UCSD-AML1 (cell line): ENCODE measurements around the gene PPP3CA.
A peak's percentile ranks its signal among the peaks of the same experiment; 100 is the strongest.
"Not testable (repeated sequence)": the region's sequence is repeated elsewhere in the genome, so short reads cannot be mapped to it uniquely, and the experiment has no call there.

Source experiments
- DNase-seq: peaks from one replicate; lab custom pipeline; 2025; ENCODE audit not compliant: unreplicated experiment; lab: John Stamatoyannopoulos, UW

The PPP3CA gene

GRCh38 chr4:101148551-101148950 lies 198.8 kb downstream of the PPP3CA start:
- no peak for DNase-seq

- DNase-seq, result no peak
Observed at GRCh38 chr4:101147283-101147682, 200.0 kb downstream of the PPP3CA start.

DNA sequence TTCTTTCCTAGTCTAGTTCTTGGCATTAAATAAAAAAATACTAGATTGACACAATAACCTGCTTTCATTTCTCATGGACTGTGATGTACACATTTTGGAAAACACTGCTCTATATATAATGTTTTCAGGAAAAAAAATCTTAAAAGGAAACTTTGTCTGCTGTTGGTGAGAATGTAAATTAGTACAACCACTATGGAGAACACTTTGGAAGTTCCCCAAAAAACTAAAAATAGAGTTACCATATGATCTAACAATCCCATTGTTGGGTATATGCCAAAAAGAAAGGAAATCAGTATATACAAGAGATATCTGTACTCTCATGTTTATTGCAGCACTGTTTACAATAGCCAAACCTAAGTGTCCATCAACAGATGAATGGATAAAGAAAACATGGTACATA lies 202.3 kb downstream of the PPP3CA start:
- DNase-seq, result no peak

GRCh38 chr4:101142259-101142658 lies 205.1 kb downstream of the PPP3CA start:
- no peak for DNase-seq

GRCh38 chr4:101141855-101142254 lies 205.5 kb downstream of the PPP3CA start:
- DNase-seq, result no peak

GRCh38 chr4:101141230-101141629 lies 206.1 kb downstream of the PPP3CA start:
- DNase-seq, result peak; percentile 9

GRCh38 chr4:101140228-101140627 lies 207.1 kb downstream of the PPP3CA start:
- DNase-seq, result no peak

GRCh38 chr4:101136373-101137370 lies 210.7 kb downstream of the PPP3CA start:
- no peak for DNase-seq

DNA sequence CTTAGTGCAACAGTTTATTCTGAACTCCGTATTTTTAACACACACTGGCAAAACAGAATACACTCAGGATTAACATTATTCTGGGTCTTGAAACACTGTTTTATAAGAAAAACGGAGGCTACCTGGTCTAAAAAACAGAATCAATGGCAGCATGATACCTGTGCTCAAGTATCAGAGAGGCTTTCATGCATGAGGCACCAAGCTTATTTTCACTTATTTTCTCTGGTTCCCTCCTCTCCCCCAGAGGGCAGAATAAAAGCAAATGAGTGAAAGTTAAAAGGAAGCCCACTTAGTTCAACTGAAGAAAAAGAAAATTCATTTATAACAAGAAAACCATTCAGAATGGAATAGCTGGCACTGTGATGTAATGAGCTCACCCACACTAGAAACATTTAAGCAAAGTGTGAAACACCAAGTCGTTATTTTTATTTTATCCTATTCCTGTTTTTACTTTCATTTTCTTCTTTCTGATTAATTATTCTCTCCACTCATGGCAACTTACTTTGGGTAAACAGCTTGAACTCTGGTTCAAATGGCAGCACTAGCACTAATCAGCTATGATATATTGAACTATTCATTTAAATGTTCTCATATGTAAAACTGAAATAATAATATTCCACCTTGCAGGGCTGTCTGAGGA lies 211.8 kb downstream of the PPP3CA start:
- DNase-seq, result no peak

DNA sequence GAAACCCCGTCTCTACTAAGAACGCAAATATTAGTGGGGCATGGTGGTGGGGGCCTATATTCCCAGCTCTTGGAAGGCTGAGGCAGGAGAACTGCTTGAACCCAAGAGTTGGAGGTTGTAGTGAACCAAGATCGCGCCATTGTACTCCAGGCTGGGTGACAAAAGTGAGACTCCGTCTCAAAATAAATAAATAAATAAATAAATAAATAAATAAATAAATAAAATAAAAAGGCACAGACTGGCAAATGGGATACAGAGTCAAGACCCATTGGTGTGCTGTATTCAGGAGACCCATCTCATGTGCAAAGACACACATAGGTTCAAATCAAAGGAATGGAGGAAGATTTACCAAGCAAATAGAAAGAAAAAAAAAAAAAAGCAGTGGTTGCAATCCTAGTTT lies 216.3 kb downstream of the PPP3CA start:
- not testable (repeated sequence) for DNase-seq

GRCh38 chr4:101128898-101129297 lies 218.4 kb downstream of the PPP3CA start:
- not testable (repeated sequence) for DNase-seq

- no peak for DNase-seq
Observed at GRCh38 chr4:101128473-101128872, 218.9 kb downstream of the PPP3CA start.

DNA sequence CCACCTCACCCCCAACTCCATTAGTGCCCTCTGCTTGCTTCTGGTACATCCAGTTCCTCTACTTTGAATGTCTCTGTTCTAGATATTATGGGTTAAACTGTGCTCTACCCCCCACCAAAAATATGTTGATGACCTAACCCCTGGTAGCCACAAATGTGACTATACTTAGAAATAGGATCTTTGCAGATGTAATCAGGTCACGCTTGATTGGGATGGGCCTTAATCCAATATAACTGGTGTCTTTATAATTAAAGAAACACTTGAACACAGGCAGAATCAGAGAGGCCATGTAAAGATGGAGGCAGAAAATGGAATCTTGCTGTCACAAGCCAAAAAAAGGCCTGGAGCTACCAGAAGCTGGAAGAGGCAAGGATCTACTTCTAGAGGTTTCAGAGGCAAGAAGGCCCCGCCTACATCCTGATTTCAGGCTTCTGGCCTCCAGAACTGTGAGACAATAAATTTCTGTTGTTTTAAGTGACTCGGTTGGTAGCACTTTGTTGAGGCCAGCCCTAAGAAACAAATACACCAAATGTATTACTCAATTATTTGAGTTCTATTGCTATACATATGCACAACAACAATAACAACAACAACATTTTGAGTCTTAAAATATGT lies 220.0 kb downstream of the PPP3CA start:
- no peak for DNase-seq

- no peak for DNase-seq
Observed at GRCh38 chr4:101126059-101126458, 221.3 kb downstream of the PPP3CA start.

- DNase-seq, result no peak
Observed at GRCh38 chr4:101125045-101125942, 222.0 kb downstream of the PPP3CA start.

DNA sequence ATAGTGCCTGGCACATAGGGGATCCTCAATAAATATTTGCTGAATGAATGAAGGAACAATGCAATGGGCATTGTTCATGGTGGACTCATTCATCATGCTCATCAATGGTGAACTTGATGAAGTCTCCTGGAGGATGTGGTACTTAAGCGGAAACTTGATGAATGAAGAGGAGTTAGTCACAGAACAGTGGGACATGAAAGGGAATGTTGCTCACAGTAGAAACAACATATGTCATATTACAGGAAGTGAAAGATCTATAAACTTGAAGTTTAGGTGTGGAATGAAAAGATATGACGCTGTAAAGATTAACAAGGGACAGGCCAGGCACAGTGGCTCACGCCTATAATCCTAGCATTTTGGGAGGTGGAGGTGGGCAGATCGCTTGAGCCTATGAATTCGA lies 224.1 kb downstream of the PPP3CA start:
- no peak for DNase-seq

DNA sequence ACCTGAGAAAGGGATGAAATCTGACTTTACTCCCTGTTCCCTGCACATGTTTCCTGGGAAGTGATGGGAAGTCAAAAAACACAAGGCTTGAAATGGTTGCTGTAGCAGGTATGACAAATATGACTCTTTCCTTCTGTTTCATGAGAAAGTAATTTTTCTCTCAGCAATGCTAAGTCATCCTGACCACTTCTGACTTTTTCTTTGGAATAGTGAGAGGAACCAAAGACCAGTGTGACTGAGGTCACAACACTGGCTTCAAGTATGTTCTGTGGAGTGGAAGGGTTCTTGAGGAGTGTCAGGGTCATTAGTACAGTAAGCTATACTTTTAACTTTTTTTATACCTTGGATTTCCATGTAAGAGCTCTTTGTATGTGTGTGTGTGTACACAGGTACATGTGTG lies 225.3 kb downstream of the PPP3CA start:
- DNase-seq, result no peak

DNA sequence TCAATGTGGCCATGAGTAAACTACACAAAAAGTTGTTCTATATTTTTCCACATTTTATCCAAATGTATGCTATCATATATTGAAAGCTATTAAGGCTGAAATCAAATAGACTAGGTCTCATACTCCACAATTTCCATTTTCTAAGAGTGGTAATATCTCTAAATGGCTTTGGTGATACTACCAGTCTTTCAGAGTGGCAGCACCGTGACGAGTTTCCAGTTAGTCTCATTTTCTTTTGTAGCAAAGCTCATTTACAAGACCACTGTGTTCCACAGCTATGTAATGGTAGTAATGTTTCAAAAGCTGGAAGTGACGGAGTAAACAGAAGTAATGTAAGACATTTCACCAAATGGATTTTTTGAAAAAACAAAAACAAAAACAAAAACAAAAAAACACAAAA lies 228.2 kb downstream of the PPP3CA start:
- no peak for DNase-seq

- DNase-seq, result no peak
Observed at GRCh38 chr4:101118617-101119016, 228.7 kb downstream of the PPP3CA start.

DNA sequence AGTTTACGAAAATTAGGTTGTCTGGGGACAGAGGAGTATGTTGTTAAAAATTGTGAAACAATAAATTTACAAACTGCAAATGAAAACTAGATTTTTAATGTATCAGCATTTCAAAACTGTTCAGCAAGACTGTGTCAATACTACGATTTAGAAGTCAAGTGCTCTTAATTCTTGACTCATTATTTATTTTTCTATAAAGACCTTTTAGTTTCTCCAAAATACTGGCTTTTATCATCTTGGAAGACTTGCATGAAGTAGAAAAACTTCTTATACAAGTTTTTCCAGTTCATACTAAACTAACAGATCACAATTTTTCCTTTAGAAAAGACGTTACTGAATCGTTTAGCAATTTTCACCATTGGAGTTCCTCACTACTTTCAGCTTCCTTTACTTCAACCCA lies 231.4 kb downstream of the PPP3CA start:
- no peak for DNase-seq

DNA sequence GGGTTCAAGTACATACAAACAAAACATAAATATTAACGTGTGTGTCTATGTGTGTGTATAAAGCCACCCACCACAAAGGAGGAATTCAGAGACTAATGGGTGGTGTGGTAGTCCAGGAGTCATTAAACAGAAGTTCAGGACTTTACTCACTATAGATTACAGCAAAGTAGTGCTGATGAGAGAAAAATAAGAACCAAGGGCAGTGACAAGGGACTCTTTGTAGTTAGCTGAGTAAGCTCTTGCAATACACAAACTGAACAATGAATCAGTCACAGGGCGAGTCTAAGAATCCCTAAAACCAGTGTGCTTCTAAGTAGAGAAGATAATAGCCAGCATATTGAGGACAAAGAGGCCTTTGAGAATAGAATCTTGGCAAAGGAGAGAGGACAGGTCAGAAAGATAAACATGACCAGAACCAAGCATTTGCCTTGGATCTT lies 232.4 kb downstream of the PPP3CA start:
- no peak for DNase-seq
